ENCODE data around the gene DMD.
"Not testable (repeated sequence)": the region's sequence is repeated elsewhere in the genome, so short reads cannot be mapped to it uniquely, and the experiment has no call there.

Gene DMD

GRCh38 chrX:32644476-32645245, 566.7 kb downstream of the DMD start:
- DNase-seq (ENCODE audit: low read depth in 1 of 2, low spot score in 1 of 2): no peak

DNA sequence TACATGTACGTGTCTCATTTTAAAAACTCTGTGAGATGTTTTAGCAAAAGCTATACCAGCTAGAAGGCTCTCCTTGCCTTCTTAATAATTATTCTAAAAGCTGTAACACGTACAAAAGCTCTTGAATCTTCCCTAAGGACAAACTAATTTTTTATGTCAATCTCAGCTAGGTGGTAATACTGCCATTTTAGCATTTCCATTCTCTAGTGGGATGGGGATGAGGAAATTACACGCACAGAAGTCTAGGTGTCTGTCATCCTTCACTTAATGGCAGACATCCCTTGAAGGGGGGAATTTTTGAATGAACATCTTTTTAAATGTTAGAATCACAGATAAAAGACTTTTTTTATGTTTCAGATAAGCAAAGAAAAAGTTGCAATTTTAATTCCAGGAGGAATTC, 569.1 kb downstream of the DMD start:
- no peak for DNase-seq (ENCODE audit: low read depth in 1 of 2, low spot score in 1 of 2)

DNA sequence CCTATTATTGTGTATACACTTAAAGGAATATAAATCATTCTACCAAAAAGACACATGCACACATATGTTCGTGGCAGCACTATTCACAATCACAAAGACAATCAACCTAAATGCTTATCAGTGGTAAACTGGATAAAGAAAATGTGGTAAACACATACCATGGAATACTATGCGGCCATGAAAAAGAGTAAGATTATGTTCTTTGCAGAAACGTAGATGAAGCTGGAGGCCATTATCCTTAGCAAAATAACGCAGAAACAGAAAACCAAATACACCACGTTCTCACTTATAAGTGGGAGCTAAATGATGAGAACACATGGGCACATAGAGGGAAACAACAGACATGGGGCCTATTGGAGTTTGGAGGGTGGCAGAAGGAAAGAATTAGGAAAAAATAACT, 593.2 kb downstream of the DMD start:
- DNase-seq (ENCODE audit: low read depth in 1 of 2, low spot score in 1 of 2): no peak

DNA sequence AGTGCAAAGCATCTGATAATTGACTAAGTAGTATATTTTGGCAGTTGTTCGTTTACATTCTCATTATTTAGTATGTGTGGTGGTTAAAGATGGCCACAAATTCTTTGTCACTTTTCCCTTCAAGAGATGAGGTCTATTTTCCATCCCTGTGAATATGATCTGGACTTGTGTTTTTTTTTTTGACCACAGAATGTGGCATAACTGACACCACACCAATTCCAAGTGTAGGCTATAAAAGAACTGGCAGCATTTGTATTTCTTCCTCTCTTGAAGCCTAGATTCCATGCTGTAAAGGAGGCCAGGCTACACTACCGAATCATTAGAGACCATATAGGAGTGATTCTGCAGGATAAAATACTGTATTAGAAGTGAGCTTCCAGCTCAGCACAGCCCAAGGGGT, 596.6 kb downstream of the DMD start:
- DNase-seq (ENCODE audit: low read depth in 1 of 2, low spot score in 1 of 2): no peak

GRCh38 chrX:32599156-32599555, 612.2 kb downstream of the DMD start:
- DNase-seq (ENCODE audit: low read depth in 1 of 2, low spot score in 1 of 2): no peak

DNA sequence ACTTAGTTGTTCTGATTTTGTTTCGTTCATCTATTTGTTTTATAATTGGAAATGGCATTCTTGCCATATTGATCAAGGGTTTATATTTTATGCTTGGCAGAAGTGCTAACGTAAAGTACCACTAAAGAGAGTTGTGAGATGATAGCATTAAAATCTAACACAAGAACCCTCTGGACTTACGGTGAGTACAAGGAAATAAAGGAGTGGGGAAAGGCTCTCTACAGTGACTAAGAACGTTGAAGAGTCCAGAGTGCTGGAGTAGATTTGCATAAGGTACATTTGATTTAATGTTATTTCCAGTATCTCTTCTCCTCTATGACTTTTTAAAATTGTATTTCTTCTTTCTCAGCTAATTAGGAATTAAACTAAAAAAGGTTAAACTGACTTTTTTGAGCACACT, 612.6 kb downstream of the DMD start:
- DNase-seq (ENCODE audit: low read depth in 1 of 2, low spot score in 1 of 2): no peak

DNA sequence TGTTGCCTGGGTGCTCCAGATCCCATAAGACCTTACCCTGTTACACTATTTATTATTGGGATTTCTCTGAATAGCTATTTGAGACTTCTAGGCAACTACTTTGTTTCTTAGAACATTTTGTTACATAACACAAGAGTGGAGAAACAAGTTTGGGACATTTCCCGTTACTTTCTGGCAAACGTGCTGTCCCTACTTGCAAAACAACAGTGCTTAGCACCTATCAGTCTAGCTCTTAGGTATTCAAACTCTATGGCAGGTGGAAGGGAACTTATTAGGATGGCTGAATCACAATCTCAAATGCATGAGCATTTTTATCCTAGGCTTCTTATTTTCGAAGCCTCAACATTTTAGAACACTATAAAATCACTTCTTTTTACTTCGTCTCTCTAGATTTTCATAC, 613.6 kb downstream of the DMD start:
- no peak for DNase-seq (ENCODE audit: low read depth in 1 of 2, low spot score in 1 of 2)

- no peak for DNase-seq (ENCODE audit: low read depth in 1 of 2, low spot score in 1 of 2)
These were observed 618.6 kb downstream of the DMD start for GRCh38 chrX:32592786-32593185.

DNA sequence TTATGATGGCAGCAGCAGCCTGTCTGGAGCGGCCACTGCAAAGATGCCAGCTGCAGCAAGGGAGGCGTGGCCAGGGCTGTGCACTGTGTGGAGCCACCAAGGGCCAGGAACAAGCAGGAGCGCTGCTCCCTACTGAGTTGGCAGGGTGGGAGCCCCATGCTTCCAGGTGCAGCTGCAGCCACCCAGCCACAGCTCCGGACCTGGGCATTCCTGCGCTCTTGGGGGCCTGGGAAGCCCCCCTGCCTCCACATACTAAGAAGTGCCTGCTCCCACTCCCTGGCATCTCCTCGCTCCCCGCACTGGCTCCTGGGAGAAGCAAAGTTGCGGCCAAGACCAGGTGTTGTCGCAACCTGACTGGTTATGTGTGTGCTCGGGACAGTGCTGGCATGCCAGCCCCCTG, 619.8 kb downstream of the DMD start:
- no peak for DNase-seq (ENCODE audit: low read depth in 1 of 2, low spot score in 1 of 2)

- no peak for DNase-seq (ENCODE audit: low read depth in 1 of 2, low spot score in 1 of 2)
These were observed 628.6 kb downstream of the DMD start for GRCh38 chrX:32582729-32583128.

DNA sequence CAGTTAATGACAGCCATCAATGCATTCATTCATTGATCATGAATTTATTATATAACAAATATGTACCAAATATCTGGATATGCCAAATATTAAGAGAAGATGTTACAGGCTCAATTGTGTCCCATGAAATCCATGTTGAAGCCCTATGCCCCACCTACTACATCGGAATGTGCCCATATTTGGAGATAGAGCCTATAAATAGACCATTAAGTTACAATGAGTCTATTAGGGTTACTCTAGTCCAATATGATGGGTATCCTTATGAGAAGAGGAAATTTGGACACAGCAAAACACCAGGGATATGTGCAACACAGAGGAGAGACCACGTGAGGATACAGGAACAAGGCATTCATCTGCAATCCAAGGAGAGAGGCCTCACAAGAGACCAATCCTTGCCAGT, 634.5 kb downstream of the DMD start:
- DNase-seq (ENCODE audit: low read depth in 1 of 2, low spot score in 1 of 2): no peak

DNA sequence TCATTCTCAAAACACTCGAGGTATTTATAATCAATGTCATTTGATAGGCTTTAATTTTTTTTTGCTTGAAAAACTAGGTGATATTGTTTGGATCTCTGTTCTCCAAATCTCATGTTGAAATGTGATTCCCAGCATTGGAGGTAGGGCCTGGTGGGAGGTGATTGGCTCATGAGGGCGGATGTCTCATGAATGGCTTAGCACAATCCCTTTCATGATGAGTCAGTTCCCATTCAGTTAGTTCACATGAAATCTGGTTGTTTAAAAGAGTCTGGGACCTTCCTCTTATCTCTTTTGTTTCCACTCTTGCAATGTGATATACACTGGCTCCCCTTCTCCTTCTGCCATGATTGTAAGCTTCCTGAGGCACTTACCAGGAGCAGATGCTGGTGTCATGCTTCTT, 638.7 kb downstream of the DMD start:
- DNase-seq (ENCODE audit: low read depth in 1 of 2, low spot score in 1 of 2): no peak

- DNase-seq (ENCODE audit: low read depth in 1 of 2, low spot score in 1 of 2): no peak
These were observed 639.8 kb downstream of the DMD start for GRCh38 chrX:32571579-32571978.

DNA sequence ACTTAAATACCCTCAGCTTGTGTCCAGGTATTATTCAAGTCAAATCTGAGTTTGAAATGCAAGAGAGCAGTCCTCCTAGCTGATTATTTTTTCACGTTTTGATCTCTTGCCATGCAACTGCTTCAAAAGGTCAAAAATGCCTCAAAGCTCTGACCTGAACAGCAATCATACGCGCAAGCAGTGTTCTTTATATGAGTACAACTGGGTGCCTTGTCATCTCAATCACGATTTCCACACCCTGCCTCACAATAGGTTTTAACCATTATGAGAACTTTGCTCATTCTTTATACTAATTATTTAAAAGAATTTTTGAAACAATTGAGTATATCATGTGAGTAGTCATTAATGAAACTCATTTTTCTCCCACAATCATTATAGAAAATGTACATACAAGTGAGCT, 649.1 kb downstream of the DMD start:
- DNase-seq (ENCODE audit: low read depth in 1 of 2, low spot score in 1 of 2): no peak

- DNase-seq (ENCODE audit: low read depth in 1 of 2, low spot score in 1 of 2): no peak
These were observed 666.2 kb downstream of the DMD start for GRCh38 chrX:32545101-32545500.

- no peak for DNase-seq (ENCODE audit: low read depth in 1 of 2, low spot score in 1 of 2)
These were observed 672.8 kb downstream of the DMD start for GRCh38 chrX:32538554-32538953.

DNA sequence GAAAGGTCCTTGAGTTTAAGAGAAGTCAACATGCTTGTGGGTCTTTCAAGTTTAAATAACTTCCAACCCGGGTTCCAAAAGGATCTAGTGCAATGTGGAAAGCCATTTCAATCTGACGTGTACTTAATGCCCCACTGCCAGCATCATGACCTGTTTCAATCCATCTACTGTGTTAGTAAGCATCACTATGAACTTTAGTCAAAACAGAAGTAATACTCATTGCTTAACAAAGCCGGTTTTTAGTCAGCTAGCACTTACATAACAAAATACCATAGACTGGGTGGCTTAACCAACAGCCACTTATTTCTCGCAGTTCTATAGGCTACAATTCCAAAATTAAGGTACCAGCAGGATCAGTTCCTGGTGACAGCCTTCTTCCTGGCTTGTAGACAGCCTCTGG, 677.5 kb downstream of the DMD start:
- DNase-seq (ENCODE audit: low read depth in 1 of 2, low spot score in 1 of 2): no peak

- DNase-seq (ENCODE audit: low read depth in 1 of 2, low spot score in 1 of 2): no peak
These were observed 679.1 kb downstream of the DMD start for GRCh38 chrX:32532262-32532661.

GRCh38 chrX:32530802-32531403, 680.4 kb downstream of the DMD start:
- DNase-seq (ENCODE audit: low read depth in 1 of 2, low spot score in 1 of 2): no peak

GRCh38 chrX:32528451-32528850, 682.9 kb downstream of the DMD start:
- not testable (repeated sequence) for DNase-seq (ENCODE audit: low read depth in 1 of 2, low spot score in 1 of 2)

DNA sequence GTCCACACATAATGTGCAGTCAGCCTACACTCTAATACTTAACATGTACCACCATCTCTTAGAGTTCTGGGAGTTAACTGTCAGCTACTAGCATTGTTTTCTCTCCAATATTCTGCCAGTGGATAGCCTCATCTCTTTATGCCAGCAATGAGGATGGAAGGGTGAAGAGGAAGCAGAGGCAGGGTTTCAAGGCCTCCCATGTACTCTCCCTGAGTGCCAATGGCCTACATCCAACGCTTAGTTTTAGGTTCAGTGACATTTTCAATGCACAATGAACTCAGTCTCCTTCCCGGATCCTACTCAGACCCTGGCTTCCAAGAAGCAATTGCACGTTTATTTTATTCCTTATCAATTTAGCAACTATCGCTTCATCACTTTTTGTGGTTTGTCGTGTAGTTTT, 686.1 kb downstream of the DMD start:
- DNase-seq (ENCODE audit: low read depth in 1 of 2, low spot score in 1 of 2): no peak

DNA sequence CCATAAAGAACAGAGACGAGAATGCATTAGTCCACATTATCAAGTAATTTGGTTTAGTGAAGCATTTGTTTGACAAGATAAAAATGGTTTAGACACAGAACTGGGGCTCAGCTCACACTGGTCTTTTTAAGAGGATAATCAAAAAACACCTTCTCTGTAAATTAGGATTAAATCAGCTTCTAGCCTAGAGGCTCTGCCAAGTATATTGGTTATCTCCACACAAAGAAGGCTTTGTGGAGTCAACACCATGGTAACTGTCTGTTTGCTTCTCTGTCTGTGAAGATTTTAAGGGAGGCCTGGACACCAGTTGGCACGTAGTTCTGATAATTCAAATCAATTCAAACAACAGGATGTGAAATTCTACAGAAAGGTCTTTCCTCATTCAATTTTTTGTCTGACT, 687.0 kb downstream of the DMD start:
- no peak for DNase-seq (ENCODE audit: low read depth in 1 of 2, low spot score in 1 of 2)

GRCh38 chrX:32520789-32521188, 690.6 kb downstream of the DMD start:
- DNase-seq (ENCODE audit: low read depth in 1 of 2, low spot score in 1 of 2): no peak

Measured in stimulated activated CD4-positive, alpha-beta T cell treated with anti-CD3 and anti-CD28 coated beads, Interleukin-15, amount 100 ng/mL, for 1 hour (primary cell).